GM23338 (cell line): ENCODE results near the gene DNAJC1. TPM values are rescaled to one million over a fixed set of nuclear protein-coding genes. Genes with fewer than 3 reads are reported as not detected.

Experiments
- ATAC-seq: fragments of 200-7000 bp; cut with Tn5 transposase; 3 replicates; pipeline ENCODE4 v1.9.1; 2020
- DNase-seq: peaks from one replicate; pipeline ENCODE4 v3.0.0-alpha.2; 2015; ENCODE audit warnings: low spot score
- H2AFZ ChIP-seq: fragments of 200-600 bp; sonication (generic); 2 replicates; pipeline ENCODE4 v1.8.0; 2016; ENCODE audit warnings: antibody characterized with exemption, mild to moderate bottlenecking, moderate library complexity
- H3F3A ChIP-seq: fragments of 200-600 bp; sonication (generic); replicated peaks from 2 replicates; pipeline ENCODE4 v1.8.0; 2017; ENCODE audit warnings: antibody characterized with exemption, mixed run types, low read depth
- H3K27ac ChIP-seq: fragments of 200-600 bp; sonication (generic); 2 replicates; pipeline ENCODE4 v1.6.1; 2016; ENCODE audit warnings: low read depth
- H3K27me3 ChIP-seq: fragments of 200-600 bp; sonication (generic); 2 replicates; pipeline ENCODE4 v1.8.0; 2016; ENCODE audit warnings: mild to moderate bottlenecking, mixed run types, moderate library complexity; ENCODE audit not compliant: insufficient read depth
- H3K36me3 ChIP-seq: fragments of 200-600 bp; sonication (generic); 2 replicates; pipeline ENCODE4 v1.8.0; 2016; ENCODE audit warnings: mild to moderate bottlenecking; ENCODE audit not compliant: insufficient read depth
- H3K4me1 ChIP-seq: fragments of 200-600 bp; sonication (generic); 2 replicates; pipeline ENCODE4 v1.8.0; 2016; ENCODE audit warnings: mild to moderate bottlenecking, moderate library complexity; ENCODE audit not compliant: insufficient read depth
- H3K4me2 ChIP-seq: fragments of 200-600 bp; sonication (generic); 2 replicates; pipeline ENCODE4 v1.7.1; 2017; ENCODE audit warnings: mixed run types
- H3K4me3 ChIP-seq: fragments of 200-600 bp; sonication (generic); 2 replicates; pipeline ENCODE4 v1.6.1; 2016; ENCODE audit warnings: mixed run types
- H3K79me2 ChIP-seq: fragments of 200-600 bp; sonication (generic); replicated peaks from 2 replicates; pipeline ENCODE4 v1.8.0; 2017; ENCODE audit warnings: mild to moderate bottlenecking; ENCODE audit not compliant: insufficient read depth
- H3K9me2 ChIP-seq: fragments of 200-600 bp; sonication (generic); 2 replicates; pipeline ENCODE4 v1.8.0; 2017; ENCODE audit not compliant: insufficient read depth
- H4K20me1 ChIP-seq: fragments of 200-600 bp; sonication (generic); replicated peaks from 2 replicates; pipeline ENCODE4 v1.8.0; 2017; ENCODE audit warnings: mild to moderate bottlenecking; ENCODE audit not compliant: insufficient read depth
- H3K27ac Mint-ChIP-seq: 2 replicates; pipeline ENCODE4 v1.8.0; 2020; ENCODE audit warnings: inconsistent platforms, mild to moderate bottlenecking, moderate library complexity, mixed read lengths
- H3K27me3 Mint-ChIP-seq: 3 replicates; pipeline ENCODE4 v1.8.0; 2022; ENCODE audit warnings: low read depth, mild to moderate bottlenecking, moderate library complexity, mixed read lengths, inconsistent platforms; ENCODE audit not compliant: insufficient read depth, poor library complexity
- H3K36me3 Mint-ChIP-seq: 3 replicates; pipeline ENCODE4 v1.8.0; 2021; ENCODE audit warnings: low read depth, mild to moderate bottlenecking, inconsistent platforms, moderate library complexity, mixed read lengths
- H3K4me1 Mint-ChIP-seq: 3 replicates; pipeline ENCODE4 v1.8.0; 2020; ENCODE audit warnings: mild to moderate bottlenecking, inconsistent platforms, mixed read lengths
- H3K4me3 Mint-ChIP-seq: 3 replicates; pipeline ENCODE4 v1.8.0; 2021; ENCODE audit warnings: moderate library complexity, mild to moderate bottlenecking, inconsistent platforms, mixed read lengths
- H3K9me3 Mint-ChIP-seq: 3 replicates; pipeline ENCODE4 v1.8.0; 2020; ENCODE audit warnings: moderate library complexity, mild to moderate bottlenecking, inconsistent platforms, mixed read lengths
- CTCF ChIP-seq, 2 experiments: fragments of 200-600 bp in 1 of 2; sonication (generic) in 1 of 2; conservative IDR thresholded peaks; 2 replicates each; pipeline versions ENCODE4 v1.5.1 to v1.6.1; 2016 to 2017; ENCODE audit warnings: antibody characterized with exemption in 2 of 2, low read depth in 2 of 2, mild to moderate bottlenecking in 2 of 2, moderate library complexity in 1 of 2
- ETS1 ChIP-seq: IDR thresholded peaks from 2 replicates; pipeline ENCODE4 v1.6.1; 2016; ENCODE audit warnings: antibody characterized with exemption
- EZH2 ChIP-seq: fragments of 200-600 bp; sonication (generic); IDR thresholded peaks from one replicate; pipeline ENCODE4 v1.8.0; 2017; ENCODE audit warnings: antibody characterized with exemption, mild to moderate bottlenecking, low read depth; ENCODE audit not compliant: unreplicated experiment
- POLR2AphosphoS5 ChIP-seq: IDR thresholded peaks from 2 replicates; pipeline ENCODE4 v1.6.1; 2016; ENCODE audit warnings: antibody characterized with exemption, low read depth
- STAT1 ChIP-seq: IDR thresholded peaks from one replicate; pipeline ENCODE4 v1.6.1; 2016; ENCODE audit warnings: antibody characterized with exemption; ENCODE audit not compliant: unreplicated experiment
- ZNF114 ChIP-seq: fragments of 250-450 bp; sonication (Bioruptor Pico); IDR thresholded peaks from 2 replicates; pipeline ENCODE4 v1.5.0; 2020; ENCODE audit warnings: mild to moderate bottlenecking, moderate library complexity
- ZNF331 ChIP-seq: fragments of 250-450 bp; sonication (Bioruptor Pico); IDR thresholded peaks from 2 replicates; pipeline ENCODE4 v1.5.0; 2020; ENCODE audit warnings: low read depth, mild to moderate bottlenecking, moderate library complexity
- ZNF462 ChIP-seq: fragments of 250-450 bp; sonication (Bioruptor Pico); IDR thresholded peaks from 2 replicates; pipeline ENCODE4 v1.5.0; 2020; ENCODE audit warnings: mild to moderate bottlenecking, moderate library complexity
- polyA plus RNA-seq: library from polyadenylated mRNA; unstranded; fragments of >200 nt; fragmentation: Nextera tagmentation; extraction: Ambion mirVana; gene quantifications from 2 replicates; pipeline ENCODE4 v1.2.1, GENCODE V29; 2016
- total RNA-seq: library from RNA; depleted of rRNA; stranded (reverse); fragments of >200 nt; shearing (Covaris generic); gene quantifications from 2 replicates; pipeline ENCODE4 v1.2.3, GENCODE V29; 2014

DNAJC1 gene
- total and polyA plus RNA-seq, 2 experiments from 2014 or later, result 38.6 to 45.3 TPM

- no peak for TF ChIP-seq ZNF462 (CRISPR knock-in tag)
- no peak for TF ChIP-seq CTCF (conservative IDR thresholded peaks at IDR 0.05; ENCODE audit: low read depth in 2 of 2)
- no peak for TF ChIP-seq POLR2AphosphoS5
- no peak for TF ChIP-seq ZNF114 (CRISPR knock-in tag)
- TF ChIP-seq ZNF331 (CRISPR knock-in tag), result no peak
These were observed 46.1 kb upstream of the DNAJC1 start (continued) for GRCh38 chr10:22049635-22050034.

GRCh38 chr10:22047812-22048211, 44.3 kb upstream of the DNAJC1 start:
- Histone ChIP-seq H3K4me2 (no peak overlapping the region), H2AFZ (no peak overlapping the region), H3K4me1 (peaks cover 3% of the 10 kb centered on the region), H3K27ac (no peak overlapping the region), H3K4me3 (no peak overlapping the region), H3K79me2 (no peaks in the 10 kb centered on the region), H3K9me2 (no peaks in the 10 kb centered on the region), H4K20me1 (no peaks in the 10 kb centered on the region), H3K36me3 (peaks cover 3% of the 10 kb centered on the region; the same call in 1 of the 2 replicates), H3F3A (no peaks in the 10 kb centered on the region), H3K27me3 (no peaks in the 10 kb centered on the region)
- DNase-seq (no peak), ATAC-seq (no peak)
- H3K4me3 Mint-ChIP-seq, result no peak overlapping the region
- H3K27me3 Mint-ChIP-seq, result peaks cover 2% of the 10 kb centered on the region
- peaks cover 26% of the 10 kb centered on the region for H3K9me3 Mint-ChIP-seq
- H3K36me3 Mint-ChIP-seq, result peaks cover 19% of the 10 kb centered on the region; the same call in 2 of the 3 replicates
- H3K27ac Mint-ChIP-seq, result no peak overlapping the region
- H3K4me1 Mint-ChIP-seq, result peaks cover 8% of the 10 kb centered on the region; the same call in 2 of the 3 replicates
- TF ChIP-seq STAT1 (no peak), EZH2 (no peak), ETS1 (no peak)
